ENCODE measurements around the gene NCAPH2. TPM values are rescaled to one million over a fixed set of nuclear protein-coding genes. Genes with fewer than 3 reads are reported as not detected.

Gene NCAPH2
- total RNA-seq, 1 donor from 2014 or later, result 41.7 TPM

GRCh38 chr22:50475652-50476002, 32.4 kb upstream of the NCAPH2 start:
- no peak overlapping the region for H3K27ac ChIP-seq
- H3K4me3 ChIP-seq, result peak overlapping the region; percentile 92 to 97
- no peaks in the 10 kb centered on the region for H3K36me3 ChIP-seq
- no peak for TF ChIP-seq CTCF (IDR thresholded peaks at IDR 0.05)
- no peaks in the 10 kb centered on the region for H3K27me3 ChIP-seq
- H3K4me1 ChIP-seq, result peaks cover 21 to 36% of the 10 kb centered on the region in 2 donors
- H3K9me3 ChIP-seq, result no peaks in the 10 kb centered on the region
- intact Hi-C loops (cut with DNase I), result loop anchor here (1.0 kb wide), 1 partner anchor 32 kb away; the partner anchor contains the start of gene LMF2
- no peak for DNase-seq (ENCODE audit: low spot score in 2 of 2)

DNA sequence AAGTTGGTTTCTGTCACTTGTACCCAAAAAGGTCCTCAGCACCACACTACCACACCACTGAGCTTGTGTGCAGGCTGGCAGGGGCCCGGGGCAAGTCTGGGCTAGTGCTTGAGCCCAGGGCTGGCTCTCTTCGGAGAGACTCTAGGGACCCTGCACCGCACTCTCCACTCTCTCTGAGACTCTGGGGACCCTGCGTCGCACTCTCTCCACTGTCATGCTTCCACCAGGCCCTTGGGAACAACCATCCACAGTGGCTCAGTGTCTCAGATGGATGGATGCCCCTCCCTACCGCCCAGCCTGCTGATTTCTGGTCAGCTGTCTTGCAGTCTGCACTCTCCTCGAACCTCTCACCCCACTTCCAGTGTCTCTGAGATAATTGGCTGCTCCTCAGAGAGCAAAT, 31.2 kb upstream of the NCAPH2 start:
- Histone ChIP-seq H3K9me3 (no peaks in the 10 kb centered on the region), H3K36me3 (no peaks in the 10 kb centered on the region), H3K4me1 (peaks cover 24 to 26% of the 10 kb centered on the region in 2 donors), H3K27ac (no peak overlapping the region), H3K27me3 (peaks cover 11% of the 10 kb centered on the region), H3K4me3 (no peak overlapping the region)
- no peak for DNase-seq (ENCODE audit: low spot score in 2 of 2)
- no peak for TF ChIP-seq CTCF (IDR thresholded peaks at IDR 0.05)
- intact Hi-C loops (cut with DNase I), result no loop called here

DNA sequence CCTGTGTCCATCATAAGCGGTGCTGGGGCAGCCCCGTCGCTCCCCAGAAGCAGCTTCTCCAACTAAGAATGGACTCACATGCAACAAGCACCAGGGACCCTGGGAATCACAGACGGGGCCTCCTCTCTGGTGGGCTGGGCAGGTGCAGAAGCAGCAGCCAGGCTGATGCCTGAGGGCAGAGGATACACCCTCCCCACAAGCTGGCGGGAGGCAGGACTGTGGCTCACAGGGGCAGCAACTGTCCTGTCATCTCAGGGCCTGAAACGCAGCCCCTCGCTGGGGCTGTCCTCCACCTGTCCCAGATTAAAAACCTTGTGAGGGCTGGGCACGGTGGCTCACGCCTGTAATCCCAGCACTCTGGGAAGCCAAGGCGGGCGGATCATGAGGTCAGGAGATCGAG, 30.1 kb upstream of the NCAPH2 start:
- TF ChIP-seq CTCF (IDR thresholded peaks at IDR 0.05), result no peak
- intact Hi-C loops (cut with DNase I), result no loop called here
- no peak for DNase-seq (ENCODE audit: low spot score in 2 of 2)

GRCh38 chr22:50479721-50480120, 28.3 kb upstream of the NCAPH2 start:
- no peak for TF ChIP-seq CTCF (IDR thresholded peaks at IDR 0.05)
- H3K27me3 ChIP-seq, result peaks cover 20% of the 10 kb centered on the region

More for the DNA sequence above, 30.1 kb upstream of the NCAPH2 start:
- peaks cover 20% of the 10 kb centered on the region for H3K27me3 ChIP-seq
- peaks cover 16 to 19% of the 10 kb centered on the region in 2 donors for H3K4me1 ChIP-seq
- no peak overlapping the region for H3K27ac ChIP-seq
- no peaks in the 10 kb centered on the region for H3K36me3 ChIP-seq
- H3K4me3 ChIP-seq, result no peak overlapping the region
- no peaks in the 10 kb centered on the region for H3K9me3 ChIP-seq

DNA sequence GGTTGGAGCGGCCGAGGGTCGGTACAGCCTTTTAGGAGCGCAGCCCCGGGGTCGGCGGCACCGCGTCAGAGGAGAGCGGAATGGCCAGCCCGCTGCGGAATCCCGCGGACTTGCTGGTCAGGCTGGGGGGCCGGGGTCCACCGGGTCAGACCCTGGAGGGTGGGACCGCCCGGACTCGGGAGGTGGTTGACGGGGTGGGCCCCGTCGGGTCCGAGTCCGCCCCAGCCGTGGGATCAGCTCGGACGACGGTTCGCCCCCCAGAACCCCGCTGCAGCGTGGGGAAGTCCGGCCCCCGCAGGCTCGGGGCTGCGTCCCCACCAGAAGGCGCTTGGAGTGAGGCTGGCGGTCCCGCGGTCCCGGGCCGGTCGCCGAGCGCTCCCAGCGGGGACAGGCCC, 27.0 kb upstream of the NCAPH2 start:
- no peak for DNase-seq (ENCODE audit: low spot score in 2 of 2)
- no peaks in the 10 kb centered on the region for H3K9me3 ChIP-seq
- H3K27me3 ChIP-seq, result peaks cover 20% of the 10 kb centered on the region
- no peaks in the 10 kb centered on the region for H3K36me3 ChIP-seq
- TF ChIP-seq CTCF (IDR thresholded peaks at IDR 0.05), result no peak
- H3K4me3 ChIP-seq, result peak overlapping the region; percentile 54 to 58
- H3K4me1 ChIP-seq, result peaks cover 0 to 3% of the 10 kb centered on the region in 2 donors
- intact Hi-C loops (cut with DNase I), result no loop called here
- no peak overlapping the region for H3K27ac ChIP-seq

More at GRCh38 chr22:50479721-50480120, 28.3 kb upstream of the NCAPH2 start:
- Histone ChIP-seq H3K9me3 (no peaks in the 10 kb centered on the region), H3K27ac (no peak overlapping the region), H3K4me3 (no peak overlapping the region), H3K36me3 (no peaks in the 10 kb centered on the region), H3K4me1 (peaks cover 5 to 6% of the 10 kb centered on the region in 2 donors)
- DNase-seq (ENCODE audit: low spot score in 2 of 2), result no peak
- intact Hi-C loops (cut with DNase I), result no loop called here
